HG03025 (cell line): ENCODE results near the gene EXOC4.

Source experiments
- ATAC-seq: cut with Tn5 transposase; IDR thresholded peaks from one replicate; pipeline ENCODE4 v1.9.1; 2021; ENCODE audit warnings: mild to moderate bottlenecking, moderate library complexity; ENCODE audit not compliant: unreplicated experiment, low FRiP score

EXOC4 gene

DNA sequence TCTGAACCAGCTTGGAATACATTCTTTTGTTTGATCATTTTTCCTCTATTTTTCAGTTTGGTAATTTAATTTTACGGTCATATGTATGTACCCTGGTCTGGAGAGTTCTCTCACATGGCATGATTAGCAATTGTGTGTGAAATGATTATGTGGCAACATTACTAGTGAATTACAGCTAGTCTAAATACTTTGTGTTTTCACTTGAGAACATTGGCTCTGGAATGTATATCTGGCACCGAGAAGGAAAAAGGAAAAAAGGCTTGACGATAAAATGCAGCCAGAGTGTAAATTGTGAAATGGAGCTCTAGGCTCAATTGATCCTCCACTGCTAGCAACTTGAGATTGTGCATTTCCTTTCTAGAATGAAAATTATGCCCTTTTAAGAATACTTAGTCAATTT, 397.2 kb downstream of the EXOC4 start:
- ATAC-seq: no peak

- ATAC-seq: no peak
These were observed 397.8 kb downstream of the EXOC4 start for GRCh38 chr7:133650487-133651300.

- ATAC-seq: no peak
These were observed 399.7 kb downstream of the EXOC4 start for GRCh38 chr7:133652547-133652946.

DNA sequence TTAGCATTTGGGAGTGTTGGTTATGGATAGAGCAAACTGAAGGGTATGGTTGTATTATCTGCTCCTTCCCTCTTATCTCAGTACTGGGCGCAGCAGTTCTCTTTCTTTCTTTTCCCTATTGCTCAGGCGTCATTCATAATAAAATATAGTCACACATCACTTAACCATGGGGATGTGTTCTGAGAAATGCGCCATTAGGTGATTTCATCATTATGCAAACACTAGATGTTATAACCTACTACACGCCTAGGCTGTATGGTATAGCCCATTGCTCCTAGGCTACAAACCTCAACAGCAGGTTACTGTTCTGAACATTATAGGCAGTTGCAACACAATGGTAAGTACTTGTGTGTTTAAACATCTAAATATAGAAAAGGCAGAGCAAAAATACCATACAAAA, 401.7 kb downstream of the EXOC4 start:
- ATAC-seq: no peak

GRCh38 chr7:133662276-133662675, 409.4 kb downstream of the EXOC4 start:
- ATAC-seq: no peak

GRCh38 chr7:133662830-133663229, 410.0 kb downstream of the EXOC4 start:
- no peak for ATAC-seq

GRCh38 chr7:133664528-133664927, 411.6 kb downstream of the EXOC4 start:
- no peak for ATAC-seq

DNA sequence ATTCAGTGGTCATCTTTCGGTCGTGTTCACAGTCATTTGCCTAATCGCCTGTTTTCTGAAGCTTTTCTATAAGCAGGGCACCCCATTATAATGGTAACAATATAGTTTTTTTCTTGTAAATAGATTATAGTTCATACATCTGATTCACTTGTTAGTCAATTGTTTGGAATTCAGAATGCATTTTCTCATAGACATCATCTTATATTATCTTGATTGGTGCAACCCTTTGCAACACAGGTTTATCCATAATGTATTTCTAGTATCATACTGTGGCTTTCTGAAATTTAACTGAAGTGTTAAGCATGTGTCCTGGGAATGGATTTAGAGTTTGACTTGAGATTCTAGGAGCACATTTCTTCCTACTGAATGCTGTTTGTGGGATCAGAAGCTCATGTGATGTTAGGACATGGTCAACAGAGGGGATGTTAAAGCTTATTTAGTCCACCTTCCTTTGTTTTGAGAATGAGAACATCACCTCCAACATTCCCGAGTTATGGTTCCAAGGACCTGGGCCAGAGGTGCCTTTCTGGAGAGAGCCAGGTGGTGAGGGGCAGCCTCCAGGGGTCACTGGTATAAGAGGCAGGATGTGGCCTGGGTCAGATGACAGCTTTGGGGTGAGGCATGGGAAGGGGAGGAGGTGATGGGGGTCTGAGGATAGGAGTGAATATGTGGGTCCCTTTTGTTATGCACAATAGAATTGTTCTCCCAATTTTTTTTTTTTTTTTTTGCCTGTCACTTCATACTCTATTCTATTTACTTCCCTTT, 415.6 kb downstream of the EXOC4 start:
- no peak for ATAC-seq

GRCh38 chr7:133669061-133669455, 416.2 kb downstream of the EXOC4 start:
- ATAC-seq: no peak

GRCh38 chr7:133670250-133670649, 417.4 kb downstream of the EXOC4 start:
- ATAC-seq: no peak

- ATAC-seq: no peak
These were observed 420.0 kb downstream of the EXOC4 start for GRCh38 chr7:133672866-133673265.

- ATAC-seq: no peak
These were observed 421.3 kb downstream of the EXOC4 start for GRCh38 chr7:133674079-133674763.

GRCh38 chr7:133675510-133676218, 422.8 kb downstream of the EXOC4 start:
- no peak for ATAC-seq

GRCh38 chr7:133676805-133677370, 424.0 kb downstream of the EXOC4 start:
- ATAC-seq: no peak

DNA sequence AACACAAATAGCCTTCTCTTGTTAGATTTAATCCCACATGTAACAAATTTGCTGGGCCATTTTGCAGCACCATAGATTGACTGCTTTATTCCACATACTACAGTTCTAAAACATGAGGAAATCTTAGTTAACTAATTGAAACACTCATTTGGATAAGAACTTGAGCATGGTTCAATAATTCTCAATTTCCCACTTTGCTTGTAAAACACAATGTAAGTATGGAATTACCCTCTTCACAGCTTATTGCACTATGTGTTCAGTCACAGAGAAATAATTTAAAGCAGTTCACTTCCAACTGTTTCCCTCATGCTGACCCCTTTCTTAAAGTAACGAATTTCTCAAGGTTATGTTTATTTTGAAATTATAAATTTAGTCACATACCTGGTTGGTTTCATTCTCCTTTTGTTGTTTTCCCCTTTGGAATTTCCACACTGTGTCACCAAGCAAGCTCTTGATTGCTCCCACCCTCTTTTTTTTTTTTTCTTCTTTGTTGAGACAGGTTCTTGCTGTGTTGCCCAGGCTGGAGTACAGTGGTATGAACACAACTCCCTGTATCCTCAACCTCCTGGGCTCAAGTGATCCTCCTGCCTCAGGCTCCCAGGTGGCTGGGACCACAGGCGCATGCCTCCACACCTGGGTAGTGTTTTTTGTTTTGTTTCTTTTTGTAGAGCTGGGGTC, 425.4 kb downstream of the EXOC4 start:
- no peak for ATAC-seq

- ATAC-seq: no peak
These were observed 427.1 kb downstream of the EXOC4 start for GRCh38 chr7:133679977-133680376.

DNA sequence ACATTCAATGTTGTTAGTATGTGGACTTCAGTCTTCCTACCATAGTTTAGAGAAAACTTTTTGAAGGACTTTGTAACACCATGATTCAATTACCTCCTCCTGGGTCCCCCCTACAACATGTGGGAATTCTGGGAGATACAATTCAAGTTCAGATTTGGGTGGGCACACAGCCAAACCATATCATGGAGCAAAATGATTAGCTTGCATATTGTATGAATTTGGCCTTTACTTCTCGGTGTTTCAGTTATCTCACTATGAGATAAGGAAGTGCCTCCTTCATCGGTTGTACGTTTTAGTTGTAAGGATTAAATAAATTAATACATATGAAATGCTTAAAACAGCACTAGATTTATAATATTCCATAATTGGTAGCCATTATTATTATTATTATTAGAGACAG, 428.7 kb downstream of the EXOC4 start:
- no peak for ATAC-seq

DNA sequence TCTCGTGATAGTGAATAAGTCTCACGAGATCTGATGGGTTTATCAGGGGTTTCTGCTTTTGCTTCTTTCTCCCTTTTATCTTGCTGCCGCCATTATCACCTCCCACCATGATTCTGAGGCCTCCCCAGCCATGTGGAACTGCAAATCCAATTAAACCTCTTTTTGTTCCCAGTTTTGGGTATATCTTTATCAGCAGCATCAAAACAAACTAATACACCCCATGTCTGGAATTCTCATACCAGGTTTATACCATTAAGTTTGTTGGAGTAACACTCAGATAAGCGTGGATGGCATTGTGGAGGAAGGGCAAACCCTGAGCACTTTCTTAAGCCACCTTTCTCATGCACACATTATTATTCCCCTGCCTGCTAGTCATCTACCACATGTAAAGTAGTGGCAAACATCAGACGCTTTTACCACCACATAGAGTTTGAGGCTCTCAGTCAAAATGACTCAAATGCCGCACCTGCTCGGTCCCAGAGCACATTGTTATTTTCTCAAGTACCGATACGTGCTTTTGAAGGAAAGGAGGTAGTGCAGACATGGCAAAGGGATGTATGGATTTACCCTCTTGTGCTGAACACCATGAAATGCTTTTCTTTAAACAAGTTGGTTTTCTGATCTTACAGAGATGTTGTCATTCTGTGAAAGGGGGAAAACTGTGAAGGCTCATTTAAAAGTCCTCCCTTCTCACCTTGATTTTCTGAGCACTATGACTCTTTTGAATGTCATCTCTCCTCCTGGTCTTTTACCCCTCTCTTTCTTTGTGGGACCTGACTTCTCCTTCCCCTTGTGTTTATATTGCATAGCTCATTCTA, 429.7 kb downstream of the EXOC4 start:
- ATAC-seq: no peak

DNA sequence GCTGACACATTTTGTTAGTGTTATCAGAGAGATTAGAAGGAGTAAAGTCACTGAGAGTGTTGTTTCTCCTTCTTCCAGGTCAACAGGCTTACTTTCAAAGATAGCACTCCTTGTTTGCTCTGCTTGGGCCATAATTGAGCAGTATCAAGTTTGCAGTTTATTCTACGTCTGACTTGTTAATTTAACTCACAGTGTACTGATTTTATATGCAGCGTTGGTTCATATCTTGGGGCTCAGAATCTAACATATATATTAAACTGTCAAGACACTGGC, 430.2 kb downstream of the EXOC4 start:
- ATAC-seq: no peak
